Uterus (tissue), 2 donors: ENCODE measurements around the gene HHIPL1.

Source experiments
- CTCF ChIP-seq, 4 experiments: fragments of 200-600 bp in 2 of 4; fragments of 450-650 bp in 2 of 4; sonication (generic) in 2 of 4; IDR thresholded peaks; one replicate each; pipeline ENCODE4 v1.5.1; 2016 to 2019; ENCODE audit warnings: antibody characterized with exemption in 4 of 4, mild to moderate bottlenecking in 2 of 4, moderate library complexity in 1 of 4
- POLR2A ChIP-seq, 2 donors: fragments of 450-650 bp; IDR thresholded peaks; one replicate each; pipeline ENCODE4 v1.6.1; 2016; ENCODE audit warnings: antibody characterized with exemption in 2 of 2, mild to moderate bottlenecking in 1 of 2, moderate library complexity in 1 of 2

- TF ChIP-seq CTCF (IDR thresholded peaks at IDR 0.05) (no peak), POLR2A (IDR thresholded peaks at IDR 0.05) (no peak)
These were observed 11.2 kb downstream of the HHIPL1 start for GRCh38 chr14:99656171-99656570.
